Choroid plexus epithelial cell (primary cell): ENCODE data around the gene ZFP14.
A peak's percentile ranks its signal among the peaks of the same experiment; 100 is the strongest.

ENCODE experiments used
- DNase-seq: peaks from one replicate; pipeline ENCODE4 v3.0.0-alpha.2; 2010; ENCODE audit warnings: low read depth
- H3K4me3 ChIP-seq: 2 replicates; pipeline ENCODE4 v1.5.1; 2011; ENCODE audit warnings: low read depth, mild to moderate bottlenecking, control low read depth, low read length, moderate library complexity
- TF ChIP-seq, protein P1 (sequence below): conservative IDR thresholded peaks from 2 replicates; pipeline ENCODE4 v1.5.1; 2011; ENCODE audit warnings: low read depth, mild to moderate bottlenecking, control low read depth, inconsistent platforms, low read length, moderate library complexity

The ZFP14 gene

DNA sequence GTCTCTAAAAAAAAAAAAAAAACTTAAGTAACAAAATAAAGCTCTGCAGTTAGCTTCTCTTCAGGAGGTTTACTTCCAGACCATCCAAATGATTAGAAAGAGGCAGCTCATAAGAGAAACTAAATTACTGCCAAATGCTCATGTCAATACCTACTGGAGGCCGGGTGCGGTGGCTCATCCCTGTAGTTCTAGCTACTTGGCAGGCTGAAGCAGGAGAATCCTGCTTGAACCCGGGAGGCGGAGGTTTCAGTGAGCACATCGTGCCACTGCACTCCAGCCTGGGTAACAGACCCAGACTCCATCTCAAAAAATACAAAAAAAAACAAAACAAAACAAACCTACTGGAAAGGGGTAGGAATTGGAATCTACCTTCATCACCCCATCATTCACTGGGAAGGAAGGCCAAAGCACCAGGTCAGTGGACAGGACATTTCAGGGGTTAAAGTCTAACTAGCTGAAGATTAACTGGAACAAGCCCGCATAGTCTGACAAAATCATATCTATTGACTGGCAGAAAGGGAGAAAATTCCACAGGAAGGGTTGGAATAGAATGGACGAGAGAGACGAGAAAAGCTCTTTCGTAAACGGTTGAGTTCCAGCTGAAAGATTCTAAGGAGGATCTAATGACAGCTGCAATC lies 1.3 kb downstream of the ZFP14 start:
- DNase-seq: no peak
- TF ChIP-seq, protein P1, sequence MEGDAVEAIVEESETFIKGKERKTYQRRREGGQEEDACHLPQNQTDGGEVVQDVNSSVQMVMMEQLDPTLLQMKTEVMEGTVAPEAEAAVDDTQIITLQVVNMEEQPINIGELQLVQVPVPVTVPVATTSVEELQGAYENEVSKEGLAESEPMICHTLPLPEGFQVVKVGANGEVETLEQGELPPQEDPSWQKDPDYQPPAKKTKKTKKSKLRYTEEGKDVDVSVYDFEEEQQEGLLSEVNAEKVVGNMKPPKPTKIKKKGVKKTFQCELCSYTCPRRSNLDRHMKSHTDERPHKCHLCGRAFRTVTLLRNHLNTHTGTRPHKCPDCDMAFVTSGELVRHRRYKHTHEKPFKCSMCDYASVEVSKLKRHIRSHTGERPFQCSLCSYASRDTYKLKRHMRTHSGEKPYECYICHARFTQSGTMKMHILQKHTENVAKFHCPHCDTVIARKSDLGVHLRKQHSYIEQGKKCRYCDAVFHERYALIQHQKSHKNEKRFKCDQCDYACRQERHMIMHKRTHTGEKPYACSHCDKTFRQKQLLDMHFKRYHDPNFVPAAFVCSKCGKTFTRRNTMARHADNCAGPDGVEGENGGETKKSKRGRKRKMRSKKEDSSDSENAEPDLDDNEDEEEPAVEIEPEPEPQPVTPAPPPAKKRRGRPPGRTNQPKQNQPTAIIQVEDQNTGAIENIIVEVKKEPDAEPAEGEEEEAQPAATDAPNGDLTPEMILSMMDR: no peak
- H3K4me3 ChIP-seq: peak overlapping the region; percentile 95

DNA sequence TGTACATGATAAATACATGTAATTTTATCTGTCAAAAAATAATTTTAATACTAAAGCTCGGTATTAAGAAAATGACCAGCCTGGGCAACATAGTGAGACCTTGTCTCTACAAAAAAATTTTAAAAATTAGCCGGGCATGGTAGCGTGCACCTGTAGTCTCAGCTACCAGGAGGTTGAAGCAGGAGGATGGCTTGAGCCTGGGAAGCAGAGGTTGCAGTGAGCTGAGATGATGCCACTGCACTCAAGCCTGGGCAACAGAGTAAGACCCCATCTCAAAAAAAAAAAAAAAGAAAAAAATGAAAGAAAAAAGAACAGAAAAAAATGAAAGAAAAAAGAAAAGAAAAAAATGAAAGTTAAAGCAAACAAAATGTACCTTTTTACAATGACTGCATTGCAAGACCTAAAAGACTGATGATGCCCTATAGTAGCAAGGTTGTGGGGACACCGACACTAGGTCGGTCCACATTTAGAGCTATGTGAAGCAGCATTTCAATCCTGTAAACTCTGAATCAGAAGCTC lies 5.3 kb downstream of the ZFP14 start:
- TF ChIP-seq, protein P1: no peak
- H3K4me3 ChIP-seq: no peak overlapping the region
- DNase-seq: no peak

DNA sequence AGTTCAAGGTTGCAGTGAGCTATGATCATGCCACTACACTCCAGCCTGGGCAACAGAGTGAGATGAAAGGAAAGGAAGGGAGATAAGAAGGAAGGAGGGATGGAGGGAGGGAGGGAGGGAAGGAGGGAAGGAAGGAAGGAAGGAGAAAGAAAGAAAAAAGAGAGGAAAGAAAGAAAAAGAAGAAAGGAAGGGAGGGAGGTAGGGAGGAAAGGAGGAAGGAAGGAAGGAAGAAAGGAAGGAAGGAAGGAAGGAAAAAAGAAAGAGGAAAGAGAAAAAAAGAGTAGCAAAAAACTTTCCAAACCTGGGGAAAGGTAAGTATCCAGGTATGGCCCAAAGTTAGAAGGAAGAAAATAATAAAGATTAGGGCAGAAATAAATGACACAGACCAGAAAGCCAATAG lies 7.1 kb downstream of the ZFP14 start:
- H3K4me3 ChIP-seq: no peak overlapping the region
- no peak for DNase-seq
- TF ChIP-seq, protein P1: no peak

GRCh38 chr19:36363845-36364244 lies 15.2 kb downstream of the ZFP14 start:
- DNase-seq: no peak
- TF ChIP-seq, protein P1: no peak
- H3K4me3 ChIP-seq: no peak overlapping the region

DNA sequence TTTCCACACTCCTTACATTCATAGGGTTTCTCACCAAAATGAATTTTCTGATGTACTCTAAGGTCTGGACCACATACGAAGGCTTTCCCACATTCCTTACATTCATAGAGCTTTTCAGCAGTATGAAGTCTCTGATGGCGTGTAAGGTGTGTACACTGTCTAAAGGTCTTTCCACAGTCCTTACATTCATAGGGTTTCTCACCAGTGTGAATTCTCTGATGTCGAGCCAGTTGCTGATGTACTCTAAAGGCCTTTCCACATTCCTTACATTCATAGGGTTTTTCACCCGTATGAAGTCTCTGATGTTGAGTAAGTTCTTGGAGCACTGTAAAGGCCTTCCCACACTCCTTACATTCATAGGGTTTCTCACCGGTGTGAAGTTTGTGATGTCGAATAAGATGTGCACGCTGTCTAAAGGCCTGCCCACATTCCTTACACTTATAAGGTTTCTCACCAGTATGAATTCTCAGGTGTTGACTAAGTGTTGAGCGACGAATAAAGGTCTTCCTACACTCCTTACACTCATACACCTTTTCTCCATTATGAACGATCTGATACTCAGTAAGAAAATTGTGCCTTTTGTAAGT lies 38.1 kb downstream of the ZFP14 start:
- TF ChIP-seq, protein P1: no peak
- no peak for DNase-seq
- no peak overlapping the region for H3K4me3 ChIP-seq

DNA sequence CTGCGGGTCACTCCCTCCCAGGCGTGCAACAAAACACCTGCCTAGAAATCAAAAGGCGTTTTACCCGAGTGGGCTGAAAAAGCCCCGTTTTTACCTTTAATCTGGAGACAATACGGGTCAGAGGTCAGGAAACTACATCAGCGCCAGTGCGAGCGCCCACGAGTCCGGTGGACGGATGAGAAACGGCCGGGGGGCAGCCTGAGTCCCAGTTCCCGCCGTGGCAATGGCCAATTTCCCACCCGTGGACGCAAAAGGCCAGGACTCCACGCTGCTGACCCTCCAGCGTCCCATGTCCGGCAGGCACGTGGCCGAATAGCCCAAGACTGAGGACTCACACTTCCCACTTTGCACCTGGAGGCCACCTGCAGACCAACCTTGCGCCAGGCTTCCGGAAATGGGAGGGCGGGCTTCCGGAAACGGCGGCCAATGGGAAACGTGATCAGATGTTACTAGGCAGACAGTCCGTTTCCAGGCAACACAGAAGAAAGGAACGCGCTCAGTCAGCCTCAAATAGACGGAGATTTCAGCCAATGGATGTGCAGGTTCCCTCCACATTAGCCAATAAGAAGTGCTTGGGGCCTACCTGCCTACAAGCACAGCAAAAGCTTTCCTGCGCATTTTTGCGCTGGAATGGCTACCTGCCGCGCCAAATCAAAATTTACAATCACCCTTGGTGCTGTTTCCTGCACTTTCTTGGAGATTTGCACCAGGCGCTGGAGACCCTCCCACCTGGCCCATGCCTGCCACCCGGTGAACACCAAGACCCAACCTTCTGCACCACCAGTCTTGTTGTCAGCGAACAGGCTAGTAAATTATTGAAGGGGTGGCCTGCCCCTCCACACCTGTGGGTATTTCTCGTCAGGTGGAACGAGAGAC lies 47.4 kb downstream of the ZFP14 start:
- H3K4me3 ChIP-seq: peak overlapping the region; percentile 78
- TF ChIP-seq, protein P1: peak; percentile 4
- DNase-seq: peak; percentile 98
